K562 (cell line): Measurements from ENCODE around the gene SUPT5H. TPM values are rescaled to one million over a fixed set of nuclear protein-coding genes. Genes with fewer than 3 reads are reported as not detected.

Experiments
- CHD7 ChIP-seq: fragments of 200-600 bp; sonication (generic); IDR thresholded peaks from one replicate; pipeline ENCODE4 v1.6.1; 2012; ENCODE audit warnings: mild to moderate bottlenecking, low read depth, low read length, inconsistent platforms
- ETS1 ChIP-seq: conservative IDR thresholded peaks from 2 replicates; pipeline ENCODE4 v1.6.1; 2011; ENCODE audit warnings: low read depth, mild to moderate bottlenecking, low read length; ENCODE audit not compliant: control insufficient read depth
- GTF2E2 ChIP-seq: fragments of 200-800 bp; sonication (Bioruptor generic); IDR thresholded peaks from 2 replicates; pipeline ENCODE4 v1.6.1; 2016; ENCODE audit warnings: missing genetic modification characterization, missing compliant biosample characterization
- MAZ ChIP-seq, 2 experiments: fragments of 450-650 bp in 1 of 2; sonication (generic) in 1 of 2; formaldehyde crosslinking; IDR thresholded peaks in 1 of 2; conservative IDR thresholded peaks in 1 of 2; 2 replicates each; pipeline versions ENCODE4 v1.4.0 to v1.5.0; 2020; ENCODE audit warnings: mild to moderate bottlenecking in 1 of 2, missing genetic modification reagents in 1 of 2
- PATZ1 ChIP-seq: fragments of 250-450 bp; sonication (Bioruptor Pico); IDR thresholded peaks from 2 replicates; pipeline ENCODE4 v1.5.0; 2020; ENCODE audit warnings: mild to moderate bottlenecking, borderline replicate concordance
- POLR2B ChIP-seq: fragments of 450-650 bp; IDR thresholded peaks from 2 replicates; pipeline ENCODE4 v1.6.1; 2018; ENCODE audit warnings: low read depth; ENCODE audit not compliant: partially characterized antibody
- SNRNP70 ChIP-seq: fragments of 200-400 bp; formaldehyde crosslinking; optimal IDR thresholded peaks from 2 replicates; pipeline ENCODE3; 2017; ENCODE audit warnings: low read depth, low read length
- WHSC1 ChIP-seq: IDR thresholded peaks from one replicate; pipeline ENCODE4 v1.6.1; 2012; ENCODE audit warnings: low read length, control low read depth, inconsistent platforms
- ZNF165 ChIP-seq: fragments of 250-450 bp; sonication (Bioruptor Pico); IDR thresholded peaks from 2 replicates; pipeline ENCODE4 v1.4.0; 2020; ENCODE audit warnings: borderline replicate concordance
- ZNF263 ChIP-seq: sonication (generic); formaldehyde crosslinking; IDR thresholded peaks from 2 replicates; pipeline ENCODE4 v1.8.0; 2022; ENCODE audit warnings: mild to moderate bottlenecking, missing genetic modification reagents, borderline replicate concordance
- ZNF41 ChIP-seq: fragments of 250-450 bp; sonication (Bioruptor Pico); conservative IDR thresholded peaks from 2 replicates; pipeline ENCODE4 v1.4.0; 2020; ENCODE audit warnings: mild to moderate bottlenecking
- polyA plus RNA-seq, 8 experiments: library from polyadenylated mRNA; depleted of rRNA in 4 of 8; stranded (reverse) in 5 of 8; unstranded in 3 of 8; fragments of >200 nt; fragmentation: Nextera tagmentation in 2 of 8; fragmentation: Illumina TruSeq in 1 of 8; extraction: Ambion mirVana in 2 of 8; extraction: Trizol in 1 of 8; gene quantifications; 2 replicates each; pipeline versions ENCODE4 v1.2.1 to v1.2.3, GENCODE V29; 2011 to 2014; ENCODE audit warnings: inconsistent platforms in 1 of 8, missing spikeins in 1 of 8
- total RNA-seq, 7 experiments: library from RNA; depleted of rRNA in 6 of 7; stranded (reverse); fragments of >200 nt in 6 of 7; fragmentation: Illumina TruSeq in 2 of 7; extraction: Trizol in 2 of 7; gene quantifications; 2 replicates each; pipeline versions ENCODE4 v1.2.1 to v1.2.3, GENCODE V29; 2011 to 2021; ENCODE audit warnings: low replicate concordance in 1 of 7

SUPT5H gene
- total and polyA plus RNA-seq, 9 of the 15 experiments (the other 6 are each of a cell fraction or from before 2014, with no cell fraction given), result 13.3 to 85.9 (median 35.9) TPM

- TF ChIP-seq CHD7 (no peak), ZNF165 (CRISPR knock-in tag) (no peak), PATZ1 (CRISPR knock-in tag) (no peak), POLR2B (peak; percentile 76), ZNF263 (CRISPR knock-in tag) (peak; percentile 75; the same call in 1 of the 2 replicates), GTF2E2 (no peak), MAZ (CRISPR knock-in tag; conservative IDR thresholded peaks at IDR 0.05 in 1 of 2, IDR thresholded peaks at IDR 0.05 in 1 of 2) (peak; percentile 59 to 64; a peak in 3 of 4 replicates), ETS1 (peak; percentile 79), SNRNP70 (no peak), ZNF41 (CRISPR knock-in tag) (no peak), WHSC1 (no peak)
Measured at GRCh38 chr19:39445196-39446111, at the start of gene SUPT5H (continued).
